GM18858 (cell line): Measurements from ENCODE around the gene C4BPB.
"Not testable (repeated sequence)": the region's sequence is repeated elsewhere in the genome, so short reads cannot be mapped to it uniquely, and the experiment has no call there.

ENCODE experiments used
- ATAC-seq: cut with Tn5 transposase; IDR thresholded peaks from one replicate; pipeline ENCODE4 v1.9.1; 2021; ENCODE audit not compliant: unreplicated experiment

C4BPB gene

GRCh38 chr1:207088701-207089626 is at the start of gene C4BPB:
Gene C4BPB (plus strand): TSS chr1:207088860. CDS start chr1:207089532, 672 bp downstream.
- ATAC-seq: no peak

- ATAC-seq: no peak
Measured at GRCh38 chr1:207039380-207040180, 49.1 kb upstream of the C4BPB start.

- no peak for ATAC-seq
Measured at GRCh38 chr1:207040181-207040533, 48.5 kb upstream of the C4BPB start.

- ATAC-seq: not testable (repeated sequence)
Measured at GRCh38 chr1:207041397-207041796, 47.3 kb upstream of the C4BPB start.

- no peak for ATAC-seq
Measured at GRCh38 chr1:207045453-207045852, 43.2 kb upstream of the C4BPB start.

- ATAC-seq: no peak
Measured at GRCh38 chr1:207047505-207047904, 41.2 kb upstream of the C4BPB start.

GRCh38 chr1:207048041-207048440 is 40.6 kb upstream of the C4BPB start:
- ATAC-seq: no peak

GRCh38 chr1:207049054-207049453 is 39.6 kb upstream of the C4BPB start:
- ATAC-seq: no peak

GRCh38 chr1:207049514-207049913 is 39.1 kb upstream of the C4BPB start:
- ATAC-seq: no peak

- no peak for ATAC-seq
Measured at GRCh38 chr1:207049974-207050391, 38.7 kb upstream of the C4BPB start.

- ATAC-seq: peak; percentile 30
Measured at GRCh38 chr1:207050480-207051190, 38.0 kb upstream of the C4BPB start.

- ATAC-seq: no peak
Measured at GRCh38 chr1:207051191-207051943, 37.3 kb upstream of the C4BPB start, which contains the start of gene YOD1. Gene YOD1 (minus strand): TSS chr1:207051208. CDS start chr1:207051030, 178 bp downstream.

- ATAC-seq: peak; percentile 59
Measured at GRCh38 chr1:207052911-207053769, 35.5 kb upstream of the C4BPB start, which contains the start of gene PFKFB2. Gene PFKFB2 (plus strand): TSS chr1:207053275. CDS start chr1:207054718, 1,443 bp downstream.

GRCh38 chr1:207054491-207054890 is 34.2 kb upstream of the C4BPB start:
- no peak for ATAC-seq

GRCh38 chr1:207055386-207056001 is 33.2 kb upstream of the C4BPB start:
- ATAC-seq: no peak

GRCh38 chr1:207056673-207057072 is 32.0 kb upstream of the C4BPB start:
- no peak for ATAC-seq

- ATAC-seq: no peak
Measured at GRCh38 chr1:207058252-207058651, 30.4 kb upstream of the C4BPB start.

GRCh38 chr1:207058878-207059867 is 29.5 kb upstream of the C4BPB start:
- no peak for ATAC-seq
